Pancreas (tissue), 10 donors: ENCODE measurements around the gene FDXACB1. TPM values are rescaled to one million over a fixed set of nuclear protein-coding genes. Genes with fewer than 3 reads are reported as not detected.
"Not testable (repeated sequence)": the region's sequence is repeated elsewhere in the genome, so short reads cannot be mapped to it uniquely, and the experiment has no call there.

ENCODE experiments used
- ATAC-seq, 4 donors: fragments of 200-7000 bp; cut with Tn5 transposase; one replicate each; pipeline versions ENCODE4 v1.8.0 to v1.9.1; 2020; ENCODE audit warnings: mild to moderate bottlenecking in 4 of 4, moderate library complexity in 4 of 4
- DNase-seq, 6 donors: peaks; one replicate each; pipeline ENCODE4 v3.0.0-alpha.2; 2020
- FAIRE-seq: peaks from 2 replicates; lab custom pipeline; 2012; peaks lifted over from hg19 to GRCh38; lab: Jason Lieb, UNC
- H3K27ac ChIP-seq, 4 donors: fragments of 200-600 bp; sonication (generic); 1 replicate in 3 of 4; 2 replicates in 1 of 4; pipeline versions ENCODE4 v1.5.0 to v1.8.0; 2020
- H3K27me3 ChIP-seq, 4 donors: fragments of 200-600 bp; one replicate each; pipeline ENCODE4 v1.8.0; 2021
- H3K36me3 ChIP-seq, 3 donors: fragments of 200-600 bp; sonication (generic) in 1 of 3; one replicate each; pipeline versions ENCODE4 v1.5.0 to v1.8.0; 2020 to 2021
- H3K4me1 ChIP-seq, 3 donors: fragments of 200-600 bp; one replicate each; pipeline ENCODE4 v1.8.0; 2021
- H3K4me3 ChIP-seq, 4 donors: fragments of 200-600 bp; sonication (generic) in 2 of 4; one replicate each; pipeline versions ENCODE4 v1.5.0 to v1.8.0; 2020 to 2021
- H3K9me3 ChIP-seq, 4 donors: fragments of 200-600 bp; one replicate each; pipeline ENCODE4 v1.8.0; 2021
- WGBS, 2 donors: extraction: QIAGEN DNeasy Blood & Tissue Kit; methylation state at CpG; one replicate each; pipeline ENCODE4 v1.1.7; 2013; 5-methylcytosine and 5-hydroxymethylcytosine counted together
- intact Hi-C, 3 donors: fragments of 100-400 bp; cut with DNase I; formaldehyde crosslinking; loops; one replicate each; pipeline versions ENCODE4 v1.11.1 to v1.14.2; 2022
- polyA plus RNA-seq, 2 donors: library from polyadenylated mRNA; stranded (reverse); fragments of 200-250 nt; gene quantifications; one replicate each; pipeline ENCODE4 v1.2.3, GENCODE V29; 2013
- total RNA-seq, 6 donors: library from RNA; stranded (reverse); fragmentation: NEBNext Ultra II Directional in 4 of 6; extraction: Animal tissue kit (Norgen Biotek cat#: 25700) in 4 of 6; gene quantifications; one replicate each; pipeline versions ENCODE4 v1.2.1 to v1.2.4, GENCODE V29; 2021 to 2023
- TF ChIP-seq, protein P1 (sequence below), 4 donors: fragments of 200-600 bp; sonication (generic) in 3 of 4; IDR thresholded peaks; one replicate each; pipeline versions ENCODE4 v1.5.0 to v1.8.0; 2021; ENCODE audit warnings: antibody characterized with exemption in 4 of 4
- donor health status: healthy with polysubstance abuse.
- donor health status: DM: no; HTN: no; CAD: no; lungs with moderate emphysema.
- donor health status: DM: no; HTN: no; CAD: no.
- donor health status: control.
- donor health status: control.
- donor health status: Bipolar disorder and iron deficiency.
- donor health status: DM: yes; HTN: yes; CAD: no.
- donor health status: DM: no; HTN: no; CAD: no.
- donor health status: DM: no; HTN: no; CAD: no.
- donor health status: DM: yes; HTN: yes; CAD: no.

FDXACB1 gene
- total and polyA plus RNA-seq, 8 donors = 0.51 to 2.1 (median 1.2) TPM

DNA sequence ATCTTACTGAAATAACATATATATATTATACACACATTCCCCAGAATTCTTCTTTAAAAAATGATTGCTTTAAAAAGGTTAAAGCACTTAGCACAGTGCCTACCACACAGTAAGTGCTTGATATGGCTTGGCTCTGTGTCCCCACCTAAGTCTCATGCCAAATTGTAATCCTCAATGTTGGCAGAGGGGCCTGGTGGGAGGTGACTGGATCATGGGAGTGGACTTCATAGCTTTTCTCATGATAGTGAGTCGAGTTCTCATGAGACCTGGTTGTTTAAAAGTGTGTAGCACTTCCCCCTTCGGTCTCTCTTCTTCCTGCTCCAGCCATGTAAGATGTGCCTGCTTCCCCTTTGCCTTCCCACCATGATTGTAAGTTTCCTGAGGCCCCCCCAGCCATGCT is 26.4 kb upstream of the FDXACB1 start:
- TF ChIP-seq, protein P1, sequence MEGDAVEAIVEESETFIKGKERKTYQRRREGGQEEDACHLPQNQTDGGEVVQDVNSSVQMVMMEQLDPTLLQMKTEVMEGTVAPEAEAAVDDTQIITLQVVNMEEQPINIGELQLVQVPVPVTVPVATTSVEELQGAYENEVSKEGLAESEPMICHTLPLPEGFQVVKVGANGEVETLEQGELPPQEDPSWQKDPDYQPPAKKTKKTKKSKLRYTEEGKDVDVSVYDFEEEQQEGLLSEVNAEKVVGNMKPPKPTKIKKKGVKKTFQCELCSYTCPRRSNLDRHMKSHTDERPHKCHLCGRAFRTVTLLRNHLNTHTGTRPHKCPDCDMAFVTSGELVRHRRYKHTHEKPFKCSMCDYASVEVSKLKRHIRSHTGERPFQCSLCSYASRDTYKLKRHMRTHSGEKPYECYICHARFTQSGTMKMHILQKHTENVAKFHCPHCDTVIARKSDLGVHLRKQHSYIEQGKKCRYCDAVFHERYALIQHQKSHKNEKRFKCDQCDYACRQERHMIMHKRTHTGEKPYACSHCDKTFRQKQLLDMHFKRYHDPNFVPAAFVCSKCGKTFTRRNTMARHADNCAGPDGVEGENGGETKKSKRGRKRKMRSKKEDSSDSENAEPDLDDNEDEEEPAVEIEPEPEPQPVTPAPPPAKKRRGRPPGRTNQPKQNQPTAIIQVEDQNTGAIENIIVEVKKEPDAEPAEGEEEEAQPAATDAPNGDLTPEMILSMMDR (IDR thresholded peaks at IDR 0.05) = no peak
- FAIRE-seq = no peak

DNA sequence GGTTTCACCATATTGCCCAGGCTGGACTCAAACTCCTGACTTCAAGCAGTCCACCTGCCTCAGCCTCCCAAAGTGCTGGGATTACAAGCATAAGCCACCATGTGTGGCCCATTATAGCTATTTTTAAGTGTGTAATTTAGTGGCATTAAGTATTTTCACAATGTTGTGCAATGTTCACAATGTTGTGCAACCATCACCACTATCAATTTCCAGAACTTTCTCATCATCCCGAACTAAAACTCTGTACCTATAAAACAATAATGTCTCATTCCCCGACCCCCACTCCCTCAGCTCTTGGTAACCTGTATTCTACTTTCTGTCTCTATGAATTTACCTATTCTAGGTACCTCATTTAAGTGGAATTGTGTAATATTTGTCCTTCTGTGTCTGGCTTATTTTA is 7.9 kb upstream of the FDXACB1 start:
- intact Hi-C loops = no loop called here
- no peak overlapping the region for H3K4me3 ChIP-seq
- FAIRE-seq (no peak), ATAC-seq (no peak), DNase-seq (no peak)
- H3K36me3 ChIP-seq = peaks cover 0 to 3% (median 0%) of the 10 kb centered on the region in 3 donors
- WGBS, 2 donors = 75 to 80% methylated on average over 2 of the region's 2 CpGs
- no peaks in the 10 kb centered on the region for H3K27me3 ChIP-seq
- H3K9me3 ChIP-seq = no peaks in the 10 kb centered on the region
- no peaks in the 10 kb centered on the region for H3K4me1 ChIP-seq
- TF ChIP-seq, protein P1 (IDR thresholded peaks at IDR 0.05) = no peak
- H3K27ac ChIP-seq = no peak overlapping the region

More for the DNA sequence above, 26.4 kb upstream of the FDXACB1 start:
- Histone ChIP-seq H3K4me3 (no peak overlapping the region), H3K27me3 (no peaks in the 10 kb centered on the region), H3K4me1 (no peaks in the 10 kb centered on the region), H3K36me3 (no peaks in the 10 kb centered on the region), H3K27ac (no peak overlapping the region), H3K9me3 (no peaks in the 10 kb centered on the region)
- ATAC-seq (no peak), DNase-seq (no peak)
- 64 to 73% methylated on average over 2 of the region's 2 CpGs for WGBS, 2 donors
- intact Hi-C loops = no loop called here

DNA sequence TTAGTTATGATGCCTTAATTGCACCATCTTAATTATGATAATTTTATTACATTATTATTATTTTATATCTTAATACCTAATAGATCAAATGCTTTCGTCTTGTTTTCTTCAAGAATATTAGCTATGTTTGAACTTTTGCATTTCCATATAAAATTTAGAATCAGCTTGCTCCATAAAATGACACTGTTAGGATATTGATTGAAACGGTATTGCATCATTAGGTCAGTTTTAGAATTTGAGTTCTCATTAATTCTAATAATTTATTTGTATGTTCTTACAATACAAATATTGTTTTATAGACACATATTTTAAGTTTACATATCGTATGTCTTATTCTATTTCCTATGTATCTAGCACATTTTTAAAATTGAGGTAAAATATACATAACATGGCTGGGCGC is 7.1 kb upstream of the FDXACB1 start:
- FAIRE-seq = peak; percentile 57
- Histone ChIP-seq H3K4me1 (no peaks in the 10 kb centered on the region), H3K36me3 (peaks cover 0 to 3% (median 0%) of the 10 kb centered on the region in 3 donors), H3K4me3 (no peak overlapping the region), H3K9me3 (no peaks in the 10 kb centered on the region), H3K27ac (no peak overlapping the region), H3K27me3 (no peaks in the 10 kb centered on the region)
- no peak for DNase-seq
- TF ChIP-seq, protein P1 (IDR thresholded peaks at IDR 0.05) = no peak
- ATAC-seq = no peak
- intact Hi-C loops = no loop called here
- WGBS, 2 donors = 76 to 87% methylated on average over 4 of the region's 4 CpGs

DNA sequence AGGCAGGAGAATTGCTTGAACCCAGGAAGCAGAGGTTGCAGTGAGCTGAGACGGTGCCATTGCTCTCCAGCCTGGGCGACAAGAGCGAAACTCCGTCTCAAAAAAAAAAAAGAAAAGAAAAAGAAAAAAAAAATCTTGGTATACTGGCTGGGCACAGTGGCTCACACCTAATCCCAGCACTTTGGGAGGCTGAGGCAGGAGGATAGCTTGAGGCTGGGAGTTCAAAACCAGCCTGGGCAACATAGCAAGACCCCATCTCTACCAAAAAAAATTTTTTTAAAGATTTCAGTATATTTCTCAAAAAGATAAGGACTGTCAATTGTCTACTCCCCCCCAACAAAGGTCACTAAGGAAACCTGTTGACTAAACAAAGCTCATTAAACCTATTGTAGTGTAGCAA is 6.1 kb upstream of the FDXACB1 start:
- H3K27me3 ChIP-seq, H3K27ac ChIP-seq, H3K36me3 ChIP-seq, H3K4me3 ChIP-seq, intact Hi-C loops, ATAC-seq, DNase-seq, FAIRE-seq, H3K9me3 ChIP-seq, H3K4me1 ChIP-seq: not testable (repeated sequence)
- 71 to 90% methylated on average over 4 of the region's 4 CpGs for WGBS, 2 donors

- Histone ChIP-seq H3K36me3 (peaks cover 0 to 3% (median 0%) of the 10 kb centered on the region in 3 donors), H3K27me3 (no peaks in the 10 kb centered on the region), H3K4me3 (no peak overlapping the region), H3K9me3 (no peaks in the 10 kb centered on the region), H3K4me1 (no peaks in the 10 kb centered on the region), H3K27ac (no peak overlapping the region)
- WGBS, 2 donors = 86 to 88% methylated on average over 5 of the region's 5 CpGs
- intact Hi-C loops = loop anchor here in 1 of 3 donors (5.0 kb wide), 1 partner anchor 40 kb away; no protein-coding TSS in a partner anchor
- no peak for FAIRE-seq
- DNase-seq = no peak
- no peak for ATAC-seq
- TF ChIP-seq, protein P1 (IDR thresholded peaks at IDR 0.05) = no peak
These were observed 3.2 kb upstream of the FDXACB1 start for GRCh38 chr11:111882202-111882601.
